Coronary artery (tissue), 2 donors: ENCODE measurements around the gene DOCK3.
"Not testable (repeated sequence)": the region's sequence is repeated elsewhere in the genome, so short reads cannot be mapped to it uniquely, and the experiment has no call there.

Experiments used
- DNase-seq: peaks from one replicate; pipeline ENCODE4 v3.0.0-alpha.2; 2017; ENCODE audit warnings: low spot score
- H3K27ac ChIP-seq, 2 donors: fragments of 200-600 bp; sonication (generic); one replicate each; pipeline ENCODE4 v1.5.1; 2016 to 2019
- H3K4me3 ChIP-seq: fragments of 200-600 bp; sonication (generic); 2 replicates; pipeline ENCODE4 v1.5.1; 2016; ENCODE audit warnings: mild to moderate bottlenecking, moderate library complexity
- TF ChIP-seq, protein P1 (sequence below): fragments of 200-600 bp; sonication (generic); IDR thresholded peaks from one replicate; pipeline ENCODE4 v1.5.1; 2019; ENCODE audit warnings: antibody characterized with exemption

DOCK3 gene

GRCh38 chr3:51297333-51297732, 622.6 kb downstream of the DOCK3 start:
- TF ChIP-seq, protein P1, sequence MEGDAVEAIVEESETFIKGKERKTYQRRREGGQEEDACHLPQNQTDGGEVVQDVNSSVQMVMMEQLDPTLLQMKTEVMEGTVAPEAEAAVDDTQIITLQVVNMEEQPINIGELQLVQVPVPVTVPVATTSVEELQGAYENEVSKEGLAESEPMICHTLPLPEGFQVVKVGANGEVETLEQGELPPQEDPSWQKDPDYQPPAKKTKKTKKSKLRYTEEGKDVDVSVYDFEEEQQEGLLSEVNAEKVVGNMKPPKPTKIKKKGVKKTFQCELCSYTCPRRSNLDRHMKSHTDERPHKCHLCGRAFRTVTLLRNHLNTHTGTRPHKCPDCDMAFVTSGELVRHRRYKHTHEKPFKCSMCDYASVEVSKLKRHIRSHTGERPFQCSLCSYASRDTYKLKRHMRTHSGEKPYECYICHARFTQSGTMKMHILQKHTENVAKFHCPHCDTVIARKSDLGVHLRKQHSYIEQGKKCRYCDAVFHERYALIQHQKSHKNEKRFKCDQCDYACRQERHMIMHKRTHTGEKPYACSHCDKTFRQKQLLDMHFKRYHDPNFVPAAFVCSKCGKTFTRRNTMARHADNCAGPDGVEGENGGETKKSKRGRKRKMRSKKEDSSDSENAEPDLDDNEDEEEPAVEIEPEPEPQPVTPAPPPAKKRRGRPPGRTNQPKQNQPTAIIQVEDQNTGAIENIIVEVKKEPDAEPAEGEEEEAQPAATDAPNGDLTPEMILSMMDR, result no peak
- no peak overlapping the region for H3K27ac ChIP-seq
- no peak for DNase-seq
- H3K4me3 ChIP-seq, result no peak overlapping the region

DNA sequence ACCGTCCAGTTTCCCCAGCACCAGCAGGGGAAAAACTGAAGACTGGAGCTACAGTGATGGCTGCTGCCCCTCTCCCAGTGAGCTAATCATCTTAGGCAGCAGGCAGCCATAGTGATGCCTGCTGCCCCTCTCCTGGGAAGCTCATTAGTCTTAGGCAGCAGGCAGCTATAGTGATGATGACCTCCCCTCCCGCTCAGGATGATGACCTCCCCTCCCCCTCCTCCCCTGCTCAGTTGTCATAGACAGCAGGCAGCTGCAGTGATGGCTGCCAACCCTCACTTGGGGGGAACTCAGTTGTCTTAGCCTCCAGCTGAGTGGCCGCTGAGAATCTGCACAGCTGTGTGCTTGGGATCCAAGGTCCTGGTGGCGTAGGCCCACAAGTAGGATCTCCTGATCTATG, 629.5 kb downstream of the DOCK3 start:
- Histone ChIP-seq H3K4me3 (no peak overlapping the region), H3K27ac (no peak overlapping the region)
- no peak for DNase-seq
- TF ChIP-seq, protein P1, result no peak

DNA sequence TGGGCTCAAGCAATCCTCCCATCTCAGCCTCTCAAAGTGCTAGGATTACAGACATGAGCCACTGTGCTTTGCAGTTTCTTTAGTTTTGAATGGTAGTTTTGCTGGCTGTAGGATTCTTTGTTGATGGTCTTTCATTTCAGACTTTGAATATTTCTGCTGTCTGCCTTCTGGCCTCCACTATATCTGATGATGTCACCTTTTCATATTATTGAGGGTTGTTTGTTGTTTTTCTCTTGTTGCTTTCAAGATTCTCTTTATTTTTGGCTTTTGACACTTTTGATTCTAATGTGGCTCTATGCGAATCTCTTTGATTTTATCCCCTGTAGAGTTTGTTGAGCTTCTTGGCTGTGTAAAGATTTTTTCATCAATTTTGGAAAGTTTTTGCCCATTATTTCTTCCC, 631.4 kb downstream of the DOCK3 start:
- TF ChIP-seq, protein P1, result no peak

GRCh38 chr3:51307458-51307857, 632.7 kb downstream of the DOCK3 start:
- Histone ChIP-seq H3K27ac (no peak overlapping the region), H3K4me3 (no peak overlapping the region)
- TF ChIP-seq, protein P1, result no peak
- no peak for DNase-seq

More for the DNA sequence above, 631.4 kb downstream of the DOCK3 start:
- DNase-seq, result no peak
- no peak overlapping the region for H3K27ac ChIP-seq
- H3K4me3 ChIP-seq, result no peak overlapping the region

- not testable (repeated sequence) for DNase-seq, H3K27ac ChIP-seq, H3K4me3 ChIP-seq
Observed at GRCh38 chr3:51307945-51308607, 633.3 kb downstream of the DOCK3 start.

DNA sequence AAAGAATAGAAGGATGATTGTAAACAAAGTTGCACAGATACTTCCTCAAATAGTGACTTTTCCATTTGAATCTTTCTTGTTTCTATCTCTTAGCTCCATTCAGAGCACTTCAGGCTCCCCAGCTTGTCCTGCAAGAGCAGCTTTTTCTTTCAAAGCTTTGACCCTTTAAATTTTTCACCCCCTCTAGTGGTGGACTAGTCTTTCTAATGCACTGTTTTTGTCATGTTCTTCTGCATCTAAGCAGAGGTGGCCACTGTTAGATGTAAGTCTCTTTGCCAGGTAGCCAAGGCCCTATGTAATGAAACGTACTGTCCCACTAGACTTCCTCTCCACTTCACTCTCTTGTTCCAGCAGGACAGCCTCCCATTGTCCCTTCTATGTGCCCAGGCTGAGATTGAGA, 636.3 kb downstream of the DOCK3 start:
- H3K27ac ChIP-seq, result no peak overlapping the region
- TF ChIP-seq, protein P1, result no peak
- no peak overlapping the region for H3K4me3 ChIP-seq
- no peak for DNase-seq

DNA sequence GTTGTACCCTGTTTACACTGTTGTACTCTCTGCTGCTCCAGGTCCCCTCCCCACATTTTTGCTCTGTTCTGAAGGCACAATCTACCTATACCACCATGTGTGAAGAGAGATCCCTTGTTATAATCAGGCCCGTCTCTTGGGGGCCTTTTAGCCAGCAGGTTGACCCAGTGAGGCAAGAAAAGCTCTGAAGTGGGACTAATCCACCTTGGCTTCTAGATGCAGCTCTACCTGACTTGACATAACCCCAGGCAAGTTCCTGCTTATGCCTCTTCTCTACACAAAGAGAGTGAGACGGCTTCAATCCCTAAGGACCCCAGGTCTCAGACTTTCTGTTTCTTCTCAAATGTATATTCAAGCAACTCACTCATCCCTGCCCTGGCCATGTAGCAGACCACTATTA, 653.5 kb downstream of the DOCK3 start:
- TF ChIP-seq, protein P1, result no peak
- no peak for DNase-seq
- H3K27ac ChIP-seq, result no peak overlapping the region
- no peak overlapping the region for H3K4me3 ChIP-seq

DNA sequence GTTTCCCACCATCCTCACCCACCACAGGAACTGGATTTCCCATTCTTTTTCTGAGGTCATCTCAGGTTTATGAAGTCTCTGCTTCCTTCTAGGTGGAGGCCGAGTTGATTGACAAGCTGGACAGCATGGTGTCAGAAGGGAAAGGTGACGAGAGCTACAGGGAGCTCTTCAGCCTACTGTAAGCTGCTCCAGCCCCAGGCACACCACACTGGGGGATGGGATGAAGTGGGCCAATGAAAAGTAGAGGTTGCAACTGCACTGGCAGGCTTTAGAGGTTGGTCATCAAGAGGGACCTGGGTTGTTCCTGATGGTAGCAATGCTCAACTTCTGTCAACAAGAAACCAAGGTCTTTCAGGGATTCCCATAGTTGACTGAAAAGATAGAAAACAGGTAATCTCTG, 655.3 kb downstream of the DOCK3 start:
- TF ChIP-seq, protein P1, result no peak
- Histone ChIP-seq H3K4me3 (no peak overlapping the region), H3K27ac (no peak overlapping the region)
- no peak for DNase-seq
